HEK293T (cell line): Measurements from ENCODE around the gene ZNF638.

ENCODE experiments used
- CTCF ChIA-PET: fragments of 350-600 bp; formaldehyde crosslinking; extraction: SDS; loops from one replicate; lab custom pipeline; 2021; ENCODE audit warnings: antibody characterized with exemption, inconsistent platforms; lab: Yijun Ruan, JAX
- POLR2A ChIA-PET: fragments of 350-600 bp; formaldehyde crosslinking; extraction: SDS; loops from one replicate; lab custom pipeline; 2020; ENCODE audit warnings: antibody characterized with exemption, inconsistent platforms; lab: Yijun Ruan, JAX
- DNase-seq: peaks from one replicate; pipeline ENCODE4 v3.0.0; 2012; ENCODE audit warnings: mixed read lengths; ENCODE audit errors: extremely low spot score
- ARNT ChIP-seq: fragments of 450-650 bp; IDR thresholded peaks from 2 replicates; pipeline ENCODE4 v1.6.1; 2017; ENCODE audit warnings: mild to moderate bottlenecking
- BHLHE40 ChIP-seq: fragments of 450-650 bp; IDR thresholded peaks from 2 replicates; pipeline ENCODE4 v1.6.1; 2016; ENCODE audit warnings: mild to moderate bottlenecking, moderate library complexity, borderline replicate concordance
- CTBP1 ChIP-seq: fragments of 450-650 bp; IDR thresholded peaks from 2 replicates; pipeline ENCODE4 v1.6.1; 2016; ENCODE audit warnings: borderline replicate concordance
- ELF4 ChIP-seq: fragments of 450-650 bp; IDR thresholded peaks from 2 replicates; pipeline ENCODE4 v1.6.1; 2017; ENCODE audit warnings: antibody characterized with exemption
- FOXA1 ChIP-seq: fragments of 450-650 bp; IDR thresholded peaks from 2 replicates; pipeline ENCODE4 v1.6.1; 2016; ENCODE audit warnings: mild to moderate bottlenecking
- FOXK2 ChIP-seq: fragments of 450-650 bp; IDR thresholded peaks from 2 replicates; pipeline ENCODE4 v1.6.1; 2016; ENCODE audit warnings: mild to moderate bottlenecking
- FOXM1 ChIP-seq: fragments of 450-650 bp; IDR thresholded peaks from 2 replicates; pipeline ENCODE4 v1.6.1; 2017; ENCODE audit warnings: mild to moderate bottlenecking, borderline replicate concordance
- HDGF ChIP-seq: fragments of 450-650 bp; IDR thresholded peaks from 2 replicates; pipeline ENCODE4 v1.6.1; 2017; ENCODE audit warnings: antibody characterized with exemption, borderline replicate concordance
- L3MBTL2 ChIP-seq: fragments of 450-650 bp; conservative IDR thresholded peaks from 2 replicates; pipeline ENCODE4 v1.6.1; 2016; ENCODE audit warnings: mild to moderate bottlenecking
- LEF1 ChIP-seq: fragments of 450-650 bp; IDR thresholded peaks from 2 replicates; pipeline ENCODE4 v1.6.1; 2017; ENCODE audit warnings: mild to moderate bottlenecking, borderline replicate concordance
- NFRKB ChIP-seq: fragments of 450-650 bp; IDR thresholded peaks from 2 replicates; pipeline ENCODE4 v1.6.1; 2016; ENCODE audit warnings: mild to moderate bottlenecking, moderate library complexity
- PKNOX1 ChIP-seq: fragments of 450-650 bp; IDR thresholded peaks from 2 replicates; pipeline ENCODE4 v1.6.1; 2016
- SP1 ChIP-seq: fragments of 450-650 bp; IDR thresholded peaks from 2 replicates; pipeline ENCODE4 v1.6.1; 2017
- SUZ12 ChIP-seq: fragments of 450-650 bp; IDR thresholded peaks from 2 replicates; pipeline ENCODE4 v1.6.1; 2016; ENCODE audit warnings: mild to moderate bottlenecking
- TARDBP ChIP-seq: fragments of 450-650 bp; IDR thresholded peaks from 2 replicates; pipeline ENCODE4 v1.6.1; 2016
- ZNF384 ChIP-seq: fragments of 450-650 bp; IDR thresholded peaks from 2 replicates; pipeline ENCODE4 v1.6.1; 2016

ZNF638 gene

GRCh38 chr2:71372042-71372441 lies 40.5 kb downstream of the ZNF638 start:
- ChIA-PET POLR2A (no interaction called here), CTCF (no interaction called here)
- no peak for DNase-seq
- no peak for TF ChIP-seq BHLHE40
- TF ChIP-seq PKNOX1, result no peak
- no peak for TF ChIP-seq ARNT
- TF ChIP-seq ELF4, result no peak

GRCh38 chr2:71379086-71379485 lies 47.5 kb downstream of the ZNF638 start:
- TF ChIP-seq PKNOX1 (no peak), ELF4 (no peak), LEF1 (no peak), NFRKB (no peak), L3MBTL2 (no peak), HDGF (no peak)
- DNase-seq, result no peak
- CTCF ChIA-PET, result no interaction called here
- POLR2A ChIA-PET, result no interaction called here

- ChIA-PET POLR2A (interaction anchor here (0.8 kb wide), 1 partner anchor 48 kb away, joined by 3 read pairs; no protein-coding TSS in a partner anchor), CTCF (no interaction called here)
- DNase-seq, result no peak
- TF ChIP-seq HDGF (no peak), FOXK2 (no peak), PKNOX1 (no peak), BHLHE40 (no peak), FOXA1 (no peak), FOXM1 (no peak), NFRKB (no peak), SP1 (no peak), CTBP1 (no peak), L3MBTL2 (no peak), SUZ12 (no peak), ELF4 (no peak), ARNT (no peak), ZNF384 (no peak)
These were observed 49.1 kb downstream of the ZNF638 start for GRCh38 chr2:71380665-71381064.

- ChIA-PET CTCF (interaction anchor here (1.0 kb wide), 1 partner anchor 9 kb away, joined by 3 read pairs; no protein-coding TSS in a partner anchor), POLR2A (no interaction called here)
- no peak for DNase-seq
- TF ChIP-seq ARNT (no peak), FOXA1 (no peak), CTBP1 (no peak), ZNF384 (no peak), FOXM1 (no peak), NFRKB (no peak), BHLHE40 (no peak), LEF1 (no peak), SP1 (no peak), PKNOX1 (no peak), L3MBTL2 (no peak)
These were observed 53.4 kb downstream of the ZNF638 start for GRCh38 chr2:71385012-71385411.

- CTCF ChIA-PET, result no interaction called here
These were observed 56.6 kb downstream of the ZNF638 start for GRCh38 chr2:71388214-71388613.

More at GRCh38 chr2:71388214-71388613, 56.6 kb downstream of the ZNF638 start:
- POLR2A ChIA-PET, result no interaction called here
- no peak for DNase-seq
- TF ChIP-seq TARDBP (no peak), HDGF (no peak), SUZ12 (no peak), CTBP1 (no peak), L3MBTL2 (no peak), FOXA1 (no peak), FOXM1 (no peak), BHLHE40 (no peak), ELF4 (no peak), ARNT (no peak), NFRKB (no peak), LEF1 (no peak), ZNF384 (no peak), FOXK2 (no peak), SP1 (no peak), PKNOX1 (no peak)
